Natural killer cell (primary cell): ENCODE results near the gene BCL2L12. TPM values are rescaled to one million over a fixed set of nuclear protein-coding genes. Genes with fewer than 3 reads are reported as not detected.

Experiments
- ATAC-seq, 3 donors: fragments of 150-1000 bp in 2 of 3; fragments of 200-7000 bp in 1 of 3; cut with Tn5 transposase; 1 replicate in 1 of 3; 2 replicates in 2 of 3; pipeline ENCODE4 v1.10.0; 2021; ENCODE audit warnings: mild to moderate bottlenecking in 2 of 3, moderate library complexity in 2 of 3
- DNase-seq, 2 donors: peaks; one replicate each; pipeline versions ENCODE4 v3.0.0 to v3.0.0-alpha.2; 2013 to 2021; ENCODE audit warnings: mixed read lengths in 1 of 2
- H3K27ac ChIP-seq: one replicate; pipeline ENCODE4 v1.5.1; 2013; ENCODE audit warnings: mild to moderate bottlenecking, low read length
- H3K27me3 ChIP-seq: one replicate; pipeline ENCODE4 v1.6.1; 2013; ENCODE audit warnings: low read length; ENCODE audit not compliant: control insufficient read depth, insufficient read depth
- H3K36me3 ChIP-seq: one replicate; pipeline ENCODE4 v1.6.1; 2013; ENCODE audit warnings: low read length; ENCODE audit not compliant: control insufficient read depth, insufficient read depth
- H3K4me1 ChIP-seq: one replicate; pipeline ENCODE4 v1.6.1; 2013; ENCODE audit warnings: low read length; ENCODE audit not compliant: control insufficient read depth, insufficient read depth
- H3K4me3 ChIP-seq: one replicate; pipeline ENCODE4 v1.5.1; 2013; ENCODE audit warnings: low read length
- H3K9me3 ChIP-seq: one replicate; pipeline ENCODE4 v1.6.1; 2013; ENCODE audit warnings: low read length; ENCODE audit not compliant: control insufficient read depth, insufficient read depth
- H3K27ac Mint-ChIP-seq, 2 donors: one replicate each; pipeline ENCODE4 v1.8.0; 2022; ENCODE audit warnings: mild to moderate bottlenecking in 2 of 2, mixed read lengths in 2 of 2, moderate library complexity in 1 of 2
- H3K27me3 Mint-ChIP-seq, 2 donors: one replicate each; pipeline ENCODE4 v1.8.0; 2022; ENCODE audit warnings: low read depth in 2 of 2, mixed read lengths in 2 of 2
- H3K36me3 Mint-ChIP-seq: one replicate; pipeline ENCODE4 v1.8.0; 2022; ENCODE audit warnings: mixed read lengths
- H3K4me1 Mint-ChIP-seq, 2 donors: one replicate each; pipeline ENCODE4 v1.8.0; 2022; ENCODE audit warnings: mixed read lengths in 2 of 2
- H3K4me3 Mint-ChIP-seq: one replicate; pipeline ENCODE4 v1.8.0; 2022; ENCODE audit warnings: mild to moderate bottlenecking, moderate library complexity, mixed read lengths
- H3K9me3 Mint-ChIP-seq, 2 donors: one replicate each; pipeline ENCODE4 v1.8.0; 2022; ENCODE audit warnings: mixed read lengths in 2 of 2
- WGBS: methylation state at CpG from one replicate; pipeline ENCODE4 v1.1.7; 2013; ENCODE audit warnings: missing lambda C conversion rate; ENCODE audit not compliant: insufficient coverage; 5-methylcytosine and 5-hydroxymethylcytosine counted together
- intact Hi-C: fragments of 100-400 bp; cut with micrococcal nuclease; formaldehyde crosslinking; loops from one replicate; pipeline ENCODE4 v1.14.2; 2022
- total RNA-seq, 4 donors: library from RNA; stranded (reverse); fragments of 120-200 nt in 1 of 4; gene quantifications; one replicate each; pipeline versions ENCODE4 v1.2.3 to v1.2.4, GENCODE V29; 2013 to 2022
- TF ChIP-seq, protein P1 (sequence below): fragments of 200-600 bp; IDR thresholded peaks from one replicate; pipeline ENCODE4 v1.8.0; 2022; ENCODE audit warnings: antibody characterized with exemption

BCL2L12 gene
- total RNA-seq, 3 donors from 2014 or later (not counting 1 experiment from before 2014, with no cell fraction given) = 15.6 to 34.6 (median 22.3) TPM

GRCh38 chr19:49696865-49697264 lies 31.1 kb downstream of the BCL2L12 start:
- 91% methylated on average over 7 of the region's 7 CpGs for WGBS
- ATAC-seq (no peak), DNase-seq (no peak)
- Histone ChIP-seq H3K27me3 (peaks cover 6% of the 10 kb centered on the region), H3K36me3 (no peaks in the 10 kb centered on the region), H3K9me3 (no peaks in the 10 kb centered on the region), H3K4me3 (no peak overlapping the region), H3K27ac (no peak overlapping the region), H3K4me1 (peaks cover under 1% of the 10 kb centered on the region)
- no peaks in the 10 kb centered on the region for H3K9me3 Mint-ChIP-seq
- no peaks in the 10 kb centered on the region for H3K4me1 Mint-ChIP-seq
- TF ChIP-seq, protein P1, sequence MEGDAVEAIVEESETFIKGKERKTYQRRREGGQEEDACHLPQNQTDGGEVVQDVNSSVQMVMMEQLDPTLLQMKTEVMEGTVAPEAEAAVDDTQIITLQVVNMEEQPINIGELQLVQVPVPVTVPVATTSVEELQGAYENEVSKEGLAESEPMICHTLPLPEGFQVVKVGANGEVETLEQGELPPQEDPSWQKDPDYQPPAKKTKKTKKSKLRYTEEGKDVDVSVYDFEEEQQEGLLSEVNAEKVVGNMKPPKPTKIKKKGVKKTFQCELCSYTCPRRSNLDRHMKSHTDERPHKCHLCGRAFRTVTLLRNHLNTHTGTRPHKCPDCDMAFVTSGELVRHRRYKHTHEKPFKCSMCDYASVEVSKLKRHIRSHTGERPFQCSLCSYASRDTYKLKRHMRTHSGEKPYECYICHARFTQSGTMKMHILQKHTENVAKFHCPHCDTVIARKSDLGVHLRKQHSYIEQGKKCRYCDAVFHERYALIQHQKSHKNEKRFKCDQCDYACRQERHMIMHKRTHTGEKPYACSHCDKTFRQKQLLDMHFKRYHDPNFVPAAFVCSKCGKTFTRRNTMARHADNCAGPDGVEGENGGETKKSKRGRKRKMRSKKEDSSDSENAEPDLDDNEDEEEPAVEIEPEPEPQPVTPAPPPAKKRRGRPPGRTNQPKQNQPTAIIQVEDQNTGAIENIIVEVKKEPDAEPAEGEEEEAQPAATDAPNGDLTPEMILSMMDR = no peak
- H3K36me3 Mint-ChIP-seq = no peaks in the 10 kb centered on the region
- intact Hi-C loops = no loop called here
- H3K27ac Mint-ChIP-seq = no peak overlapping the region
- peaks cover 0 to 12% of the 10 kb centered on the region in 2 donors for H3K27me3 Mint-ChIP-seq
- H3K4me3 Mint-ChIP-seq = no peak overlapping the region

GRCh38 chr19:49699364-49699763 lies 33.6 kb downstream of the BCL2L12 start:
- H3K27ac ChIP-seq = no peak overlapping the region
- intact Hi-C loops = no loop called here
- H3K27me3 Mint-ChIP-seq = peaks cover 0 to 4% of the 10 kb centered on the region in 2 donors
- H3K27me3 ChIP-seq = no peaks in the 10 kb centered on the region
- H3K4me3 Mint-ChIP-seq = no peak overlapping the region
- H3K4me1 ChIP-seq = no peaks in the 10 kb centered on the region
- no peak overlapping the region for H3K27ac Mint-ChIP-seq
- no peaks in the 10 kb centered on the region for H3K9me3 ChIP-seq
- 93% methylated on average over 5 of the region's 5 CpGs for WGBS
- H3K36me3 Mint-ChIP-seq = no peaks in the 10 kb centered on the region
- no peak overlapping the region for H3K4me3 ChIP-seq
- no peaks in the 10 kb centered on the region for H3K4me1 Mint-ChIP-seq
- no peaks in the 10 kb centered on the region for H3K36me3 ChIP-seq
- DNase-seq (no peak), ATAC-seq (no peak)
- TF ChIP-seq, protein P1 = no peak
- no peaks in the 10 kb centered on the region for H3K9me3 Mint-ChIP-seq

DNA sequence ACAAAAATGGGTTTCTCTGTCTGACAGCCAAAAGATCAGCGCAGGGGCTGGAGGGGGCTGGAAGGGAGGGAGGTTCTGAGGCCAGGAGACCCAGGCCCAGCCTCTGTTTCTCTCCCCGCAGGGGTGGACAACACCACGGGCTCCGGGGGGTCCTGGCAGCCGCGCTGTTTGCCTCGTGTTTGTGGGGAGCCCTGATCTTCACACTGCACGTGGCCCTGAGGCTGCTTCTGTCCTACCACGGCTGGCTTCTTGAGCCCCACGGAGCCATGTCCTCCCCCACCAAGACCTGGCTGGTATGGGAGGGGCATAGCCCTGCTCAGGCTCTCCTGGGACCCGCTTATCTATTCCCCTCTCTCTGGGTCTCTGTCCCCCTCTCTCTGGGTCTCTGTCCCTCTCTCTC lies 34.8 kb downstream of the BCL2L12 start:
- H3K27me3 Mint-ChIP-seq = no peaks in the 10 kb centered on the region
- TF ChIP-seq, protein P1 = no peak
- no peak overlapping the region for H3K4me3 Mint-ChIP-seq
- H3K27ac ChIP-seq = no peak overlapping the region
- H3K36me3 ChIP-seq = no peaks in the 10 kb centered on the region
- no peaks in the 10 kb centered on the region for H3K36me3 Mint-ChIP-seq
- no peaks in the 10 kb centered on the region for H3K4me1 ChIP-seq
- H3K4me3 ChIP-seq = no peak overlapping the region
- H3K27me3 ChIP-seq = no peaks in the 10 kb centered on the region
- no peaks in the 10 kb centered on the region for H3K4me1 Mint-ChIP-seq
- no peaks in the 10 kb centered on the region for H3K9me3 ChIP-seq
- intact Hi-C loops = no loop called here
- ATAC-seq (peak in 2 of 3 donors; percentile 32 to 40), DNase-seq (no peak)
- H3K9me3 Mint-ChIP-seq = no peaks in the 10 kb centered on the region
- no peak overlapping the region for H3K27ac Mint-ChIP-seq
- 72% methylated on average over 11 of the region's 11 CpGs for WGBS

- no peaks in the 10 kb centered on the region for H3K36me3 ChIP-seq
- TF ChIP-seq, protein P1 = no peak
- no peak for ATAC-seq
Measured at GRCh38 chr19:49701271-49701786, 35.6 kb downstream of the BCL2L12 start.

More at GRCh38 chr19:49701271-49701786, 35.6 kb downstream of the BCL2L12 start:
- intact Hi-C loops = no loop called here
- 51% methylated on average over 39 of the region's 40 CpGs for WGBS
- H3K4me3 ChIP-seq = no peak overlapping the region
- H3K9me3 ChIP-seq = no peaks in the 10 kb centered on the region
- no peak for DNase-seq
- no peak overlapping the region for H3K4me3 Mint-ChIP-seq
- no peaks in the 10 kb centered on the region for H3K27me3 Mint-ChIP-seq
- no peaks in the 10 kb centered on the region for H3K4me1 Mint-ChIP-seq
- no peaks in the 10 kb centered on the region for H3K36me3 Mint-ChIP-seq
- no peaks in the 10 kb centered on the region for H3K27me3 ChIP-seq
- H3K27ac ChIP-seq = no peak overlapping the region
- no peaks in the 10 kb centered on the region for H3K9me3 Mint-ChIP-seq
- no peaks in the 10 kb centered on the region for H3K4me1 ChIP-seq
- no peak overlapping the region for H3K27ac Mint-ChIP-seq
